Ascending aorta (tissue), 2 donors: Measurements from ENCODE around the gene OIT3. TPM values are rescaled to one million over a fixed set of nuclear protein-coding genes. Genes with fewer than 3 reads are reported as not detected.
A peak's percentile ranks its signal among the peaks of the same experiment; 100 is the strongest.
"Not testable (repeated sequence)": the region's sequence is repeated elsewhere in the genome, so short reads cannot be mapped to it uniquely, and the experiment has no call there.

Experiments
- DNase-seq, 2 donors: peaks; one replicate each; pipeline ENCODE4 v3.0.0-alpha.2; 2019; ENCODE audit warnings: low spot score in 2 of 2
- H3K27ac ChIP-seq, 2 donors: fragments of 200-600 bp; sonication (generic); one replicate each; pipeline ENCODE4 v1.5.1; 2016 to 2017; ENCODE audit warnings: mild to moderate bottlenecking in 1 of 2
- H3K27me3 ChIP-seq: fragments of 200-600 bp; sonication (generic); one replicate; pipeline ENCODE4 v1.5.1; 2017
- H3K36me3 ChIP-seq, 2 donors: fragments of 200-600 bp; sonication (generic); one replicate each; pipeline ENCODE4 v1.5.1; 2016
- H3K4me1 ChIP-seq, 2 donors: fragments of 200-600 bp; sonication (generic); one replicate each; pipeline ENCODE4 v1.5.1; 2016 to 2017; ENCODE audit warnings: mild to moderate bottlenecking in 1 of 2
- H3K4me3 ChIP-seq, 2 donors: fragments of 200-600 bp; sonication (generic); one replicate each; pipeline ENCODE4 v1.5.1; 2016 to 2017; ENCODE audit warnings: mild to moderate bottlenecking in 1 of 2
- H3K9me3 ChIP-seq, 2 donors: fragments of 200-600 bp; sonication (generic); one replicate each; pipeline ENCODE4 v1.5.1; 2016
- CTCF ChIP-seq, 3 experiments: fragments of 200-600 bp in 2 of 3; fragments of 450-650 bp in 1 of 3; sonication (generic) in 2 of 3; IDR thresholded peaks; one replicate each; pipeline ENCODE4 v1.5.1; 2016 to 2019; ENCODE audit warnings: antibody characterized with exemption in 3 of 3, mild to moderate bottlenecking in 1 of 3, moderate library complexity in 1 of 3
- intact Hi-C: fragments of 100-400 bp; cut with DNase I; formaldehyde crosslinking; loops from one replicate; pipeline ENCODE4 v1.15.1; 2023
- total RNA-seq: library from RNA; depleted of rRNA; stranded (reverse); fragments of >200 nt; gene quantifications from one replicate; pipeline ENCODE4 v1.1.0, GENCODE V29; 2016

OIT3 gene
- total RNA-seq, 1 donor from 2014 or later = not detected

DNA sequence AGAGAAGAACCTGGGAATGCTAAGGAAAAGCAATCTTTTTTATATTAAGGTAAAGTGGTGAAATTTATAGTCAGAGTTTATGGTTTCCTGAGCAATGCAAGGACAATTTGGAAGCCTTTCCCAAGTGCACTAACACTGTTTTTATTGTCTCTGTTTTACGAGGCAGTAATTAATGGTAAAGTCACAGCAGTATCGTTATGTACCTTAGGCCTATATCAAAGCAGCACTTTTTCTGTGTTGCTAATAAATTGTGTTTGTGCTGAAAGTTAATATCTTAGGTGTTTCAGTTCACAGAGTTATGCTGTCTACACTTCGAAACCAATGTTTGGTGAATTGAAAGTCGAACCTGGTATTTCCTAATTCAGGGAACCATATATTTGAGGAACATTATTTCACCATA is 19.2 kb downstream of the OIT3 start:
- no peak overlapping the region for H3K4me3 ChIP-seq
- no peaks in the 10 kb centered on the region for H3K27me3 ChIP-seq
- no peaks in the 10 kb centered on the region for H3K4me1 ChIP-seq
- H3K9me3 ChIP-seq = no peaks in the 10 kb centered on the region
- intact Hi-C loops = no loop called here
- no peak for TF ChIP-seq CTCF (IDR thresholded peaks at IDR 0.05)
- no peak for DNase-seq
- no peak overlapping the region for H3K27ac ChIP-seq
- no peaks in the 10 kb centered on the region for H3K36me3 ChIP-seq

DNA sequence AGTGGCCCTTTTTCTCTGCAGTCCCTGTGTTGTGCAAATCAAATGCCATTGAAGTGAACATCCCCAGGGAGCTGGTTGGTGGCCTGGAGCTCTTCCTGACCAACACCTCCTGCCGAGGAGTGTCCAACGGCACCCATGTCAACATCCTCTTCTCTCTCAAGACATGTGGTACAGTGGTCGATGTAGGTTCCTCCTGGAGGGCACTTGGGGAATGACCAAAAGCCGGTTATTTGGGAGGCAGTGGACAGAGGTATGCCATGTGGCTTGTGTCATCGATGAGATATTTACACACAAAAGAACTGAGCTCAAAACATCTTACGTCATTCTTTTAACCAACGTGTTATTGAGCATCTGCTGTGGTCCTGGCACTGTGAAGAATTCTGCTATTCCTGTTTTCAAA is 19.7 kb downstream of the OIT3 start:
- no peak for TF ChIP-seq CTCF (IDR thresholded peaks at IDR 0.05)
- no peaks in the 10 kb centered on the region for H3K9me3 ChIP-seq
- H3K27ac ChIP-seq = no peak overlapping the region
- H3K4me1 ChIP-seq = no peaks in the 10 kb centered on the region
- DNase-seq = no peak
- intact Hi-C loops = no loop called here
- H3K4me3 ChIP-seq = no peak overlapping the region
- no peaks in the 10 kb centered on the region for H3K36me3 ChIP-seq
- no peaks in the 10 kb centered on the region for H3K27me3 ChIP-seq

GRCh38 chr10:72917201-72917600 is 23.7 kb downstream of the OIT3 start:
- H3K36me3 ChIP-seq, H3K27ac ChIP-seq, H3K4me1 ChIP-seq, H3K9me3 ChIP-seq, DNase-seq, H3K4me3 ChIP-seq, intact Hi-C loops, H3K27me3 ChIP-seq: not testable (repeated sequence)

- H3K4me1 ChIP-seq, H3K27me3 ChIP-seq, DNase-seq, intact Hi-C loops, H3K4me3 ChIP-seq, H3K9me3 ChIP-seq, H3K36me3 ChIP-seq: not testable (repeated sequence)
- H3K27ac ChIP-seq = peak overlapping the region in 1 of 2 donors; percentile 9
Measured at GRCh38 chr10:72917803-72918332, 24.3 kb downstream of the OIT3 start.

- Histone ChIP-seq H3K4me1 (no peaks in the 10 kb centered on the region), H3K4me3 (no peak overlapping the region), H3K27me3 (no peaks in the 10 kb centered on the region), H3K9me3 (no peaks in the 10 kb centered on the region), H3K36me3 (no peaks in the 10 kb centered on the region), H3K27ac (no peak overlapping the region)
- DNase-seq = no peak
- no peak for TF ChIP-seq CTCF (IDR thresholded peaks at IDR 0.05)
- intact Hi-C loops = no loop called here
Measured at GRCh38 chr10:72918352-72918751, 24.8 kb downstream of the OIT3 start.

- H3K27me3 ChIP-seq, H3K27ac ChIP-seq, H3K4me3 ChIP-seq, DNase-seq, intact Hi-C loops, H3K4me1 ChIP-seq, H3K36me3 ChIP-seq, H3K9me3 ChIP-seq: not testable (repeated sequence)
Measured at GRCh38 chr10:72921147-72921683, 27.7 kb downstream of the OIT3 start.

DNA sequence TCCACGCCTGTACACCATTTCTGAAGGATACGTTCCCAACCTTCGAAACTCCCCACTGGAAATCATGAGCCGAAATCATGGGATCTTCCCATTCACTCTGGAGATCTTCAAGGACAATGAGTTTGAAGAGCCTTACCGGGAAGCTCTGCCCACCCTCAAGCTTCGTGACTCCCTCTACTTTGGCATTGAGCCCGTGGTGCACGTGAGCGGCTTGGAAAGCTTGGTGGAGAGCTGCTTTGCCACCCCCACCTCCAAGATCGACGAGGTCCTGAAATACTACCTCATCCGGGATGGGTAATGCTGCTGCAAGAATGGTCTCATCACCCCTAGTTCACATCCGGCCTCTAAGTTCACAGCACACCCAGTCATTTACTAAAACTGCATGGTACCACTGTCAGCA is 30.8 kb downstream of the OIT3 start:
- Histone ChIP-seq H3K27me3 (no peaks in the 10 kb centered on the region), H3K4me3 (no peak overlapping the region), H3K27ac (no peak overlapping the region), H3K36me3 (no peaks in the 10 kb centered on the region), H3K4me1 (no peaks in the 10 kb centered on the region), H3K9me3 (no peaks in the 10 kb centered on the region)
- intact Hi-C loops = no loop called here
- no peak for DNase-seq
- TF ChIP-seq CTCF (IDR thresholded peaks at IDR 0.05) = no peak
